ENCODE data around the gene GALNT13.

GRCh38 chr2:153963256-153963655 is 91.5 kb downstream of the GALNT13 start:
- no peak for TF ChIP-seq CTCF (CRISPR knock-in tag; IDR thresholded peaks at IDR 0.05)
- no peak for TF ChIP-seq ARID2 (CRISPR knock-in tag; IDR thresholded peaks at IDR 0.05; ENCODE audit: borderline replicate concordance)
- no peak for TF ChIP-seq FOXP4 (CRISPR knock-in tag; IDR thresholded peaks at IDR 0.05)
- TF ChIP-seq ZSCAN5A (CRISPR knock-in tag; IDR thresholded peaks at IDR 0.05; ENCODE audit: borderline replicate concordance) = no peak
- no peak for TF ChIP-seq RORA (CRISPR knock-in tag; IDR thresholded peaks at IDR 0.05)
- TF ChIP-seq CBX5 (CRISPR knock-in tag; IDR thresholded peaks at IDR 0.05; ENCODE audit: borderline replicate concordance) = no peak
- TF ChIP-seq FOXM1 (CRISPR knock-in tag; IDR thresholded peaks at IDR 0.05) = no peak
- no peak for TF ChIP-seq ATF6 (CRISPR knock-in tag; conservative IDR thresholded peaks at IDR 0.05)
- no peak for TF ChIP-seq ZNF10 (CRISPR knock-in tag; IDR thresholded peaks at IDR 0.05; ENCODE audit: borderline replicate concordance, low read depth)
- TF ChIP-seq PBX2 (CRISPR knock-in tag; IDR thresholded peaks at IDR 0.05) = no peak
- TF ChIP-seq MZF1 (CRISPR knock-in tag; IDR thresholded peaks at IDR 0.05; ENCODE audit: borderline replicate concordance) = no peak
